Stimulated activated CD8-positive, alpha-beta memory T cell treated with anti-CD3 and anti-CD28 coated beads, Interleukin-7, amount 100 ng/mL, for 1 hour (primary cell): ENCODE measurements around the gene DLG3.

Experiments
- DNase-seq, 2 donors: peaks; one replicate each; pipeline ENCODE4 v3.0.0-alpha.2; 2020; ENCODE audit warnings: low read depth in 2 of 2

The DLG3 gene

GRCh38 chrX:70525733-70526132, 81.1 kb downstream of the DLG3 start:
- DNase-seq = no peak

GRCh38 chrX:70527053-70527452, 82.4 kb downstream of the DLG3 start:
- no peak for DNase-seq

- no peak for DNase-seq
Measured at GRCh38 chrX:70527610-70528345, 83.1 kb downstream of the DLG3 start.

GRCh38 chrX:70535198-70535597, 90.6 kb downstream of the DLG3 start:
- DNase-seq = no peak

GRCh38 chrX:70549429-70549828, 104.8 kb downstream of the DLG3 start:
- no peak for DNase-seq

GRCh38 chrX:70552130-70552704, 107.6 kb downstream of the DLG3 start:
- DNase-seq = no peak

- DNase-seq = no peak
Measured at GRCh38 chrX:70553516-70553915, 108.9 kb downstream of the DLG3 start.

- no peak for DNase-seq
Measured at GRCh38 chrX:70554081-70554480, 109.4 kb downstream of the DLG3 start.

- DNase-seq = no peak
Measured at GRCh38 chrX:70554523-70554922, 109.9 kb downstream of the DLG3 start.

- no peak for DNase-seq
Measured at GRCh38 chrX:70554948-70555347, 110.3 kb downstream of the DLG3 start.
